Transverse colon (tissue), 4 donors: ENCODE results near the gene ZNF253. TPM values are rescaled to one million over a fixed set of nuclear protein-coding genes. Genes with fewer than 3 reads are reported as not detected.
"Not testable (repeated sequence)": the region's sequence is repeated elsewhere in the genome, so short reads cannot be mapped to it uniquely, and the experiment has no call there.

Experiments
- DNase-seq: peaks from one replicate; pipeline ENCODE4 v3.0.0-alpha.2; 2019
- H3K27ac ChIP-seq, 4 donors: fragments of 200-600 bp; sonication (generic); 2 replicates each; pipeline ENCODE4 v1.5.1; 2016 to 2018; ENCODE audit warnings: inconsistent platforms in 4 of 4
- H3K27me3 ChIP-seq: fragments of 200-600 bp; sonication (generic); 2 replicates; pipeline ENCODE4 v1.5.1; 2017; ENCODE audit warnings: inconsistent platforms
- H3K36me3 ChIP-seq, 4 donors: fragments of 200-600 bp; sonication (generic); 2 replicates each; pipeline ENCODE4 v1.5.1; 2017 to 2019; ENCODE audit warnings: inconsistent platforms in 4 of 4
- H3K4me1 ChIP-seq, 4 donors: fragments of 200-600 bp; sonication (generic); 2 replicates each; pipeline ENCODE4 v1.5.1; 2017 to 2020; ENCODE audit warnings: inconsistent platforms in 4 of 4
- H3K4me3 ChIP-seq, 4 donors: fragments of 200-600 bp; sonication (generic); 1 replicate in 1 of 4; 2 replicates in 3 of 4; pipeline versions ENCODE4 v1.5.1 to v1.6.1; 2017 to 2019; ENCODE audit warnings: inconsistent platforms in 4 of 4
- H3K9me3 ChIP-seq, 2 donors: fragments of 200-600 bp; sonication (generic); 2 replicates each; pipeline ENCODE4 v1.5.1; 2017 to 2019; ENCODE audit warnings: inconsistent platforms in 2 of 2
- EP300 ChIP-seq: sonication (generic); formaldehyde crosslinking; IDR thresholded peaks from one replicate; pipeline ENCODE4 v1.6.1; 2017; ENCODE audit warnings: antibody characterized with exemption, low read depth
- POLR2A ChIP-seq: fragments of 450-650 bp; IDR thresholded peaks from one replicate; pipeline ENCODE4 v1.6.1; 2016; ENCODE audit warnings: antibody characterized with exemption, mild to moderate bottlenecking, moderate library complexity
- POLR2AphosphoS5 ChIP-seq, 3 donors: sonication (generic); formaldehyde crosslinking; IDR thresholded peaks; one replicate each; pipeline ENCODE4 v1.6.1; 2016; ENCODE audit warnings: antibody characterized with exemption in 3 of 3
- WGBS, 2 donors: methylation state at CpG; one replicate each; pipeline ENCODE4 v1.1.5; 2018; ENCODE audit warnings: low coverage in 1 of 2; 5-methylcytosine and 5-hydroxymethylcytosine counted together
- in situ Hi-C, 4 donors: fragments of 200-750 bp; cut with MboI; loops; one replicate each; pipeline versions ENCODE4 v1.15.0 to v1.15.1; 2017; ENCODE audit warnings: low sequenced_read_pairs in 3 of 4, low pct_ligation_motif_present in 1 of 4, low pct_unique_long_range_greater_than_20kb in 1 of 4
- intact Hi-C: fragments of 100-400 bp; cut with DNase I; formaldehyde crosslinking; loops from one replicate; pipeline ENCODE4 v1.15.1; 2023; ENCODE audit warnings: low total_unique reads
- total RNA-seq, 4 donors: library from RNA; depleted of rRNA; stranded (reverse); fragments of >200 nt; gene quantifications; one replicate each; pipeline ENCODE4 v1.1.0, GENCODE V29; 2016
- TF ChIP-seq, protein P1 (sequence below), 5 experiments: fragments of 200-600 bp in 3 of 5; fragments of 450-650 bp in 2 of 5; sonication (generic) in 3 of 5; IDR thresholded peaks; 1 replicate in 2 of 5; 2 replicates in 3 of 5; pipeline ENCODE4 v1.5.1; 2016 to 2017; ENCODE audit warnings: antibody characterized with exemption in 5 of 5, inconsistent platforms in 3 of 5, mild to moderate bottlenecking in 2 of 5, moderate library complexity in 1 of 5

The ZNF253 gene
- total RNA-seq, 4 donors from 2014 or later = 3.7 to 41.6 (median 12.6) TPM

DNA sequence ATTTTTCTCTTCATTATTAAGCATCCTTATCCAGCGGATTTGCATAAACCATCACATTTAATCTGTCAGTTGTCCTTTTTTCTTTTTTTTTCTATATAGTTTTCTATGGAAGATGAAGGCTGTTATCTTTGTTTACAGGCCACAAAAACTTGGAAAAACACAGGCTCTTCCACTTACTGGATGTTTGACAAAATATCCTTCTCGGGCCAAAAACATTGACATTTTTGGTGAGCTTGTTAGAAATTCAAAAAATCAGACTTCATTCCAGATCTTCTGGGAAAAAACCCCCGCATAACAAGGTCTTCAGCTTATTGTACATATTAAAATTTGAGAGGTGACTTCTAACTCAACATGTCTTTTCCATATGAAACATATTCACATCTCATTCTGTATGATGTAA lies 48.9 kb downstream of the ZNF253 start:
- no peaks in the 10 kb centered on the region for H3K27me3 ChIP-seq
- 81 to 96% methylated on average over 3 of the region's 3 CpGs for WGBS, 2 donors
- H3K36me3 ChIP-seq = peaks cover 0 to 17% (median 7%) of the 10 kb centered on the region in 4 donors
- no peak overlapping the region for H3K27ac ChIP-seq
- TF ChIP-seq EP300 = no peak
- TF ChIP-seq, protein P1, sequence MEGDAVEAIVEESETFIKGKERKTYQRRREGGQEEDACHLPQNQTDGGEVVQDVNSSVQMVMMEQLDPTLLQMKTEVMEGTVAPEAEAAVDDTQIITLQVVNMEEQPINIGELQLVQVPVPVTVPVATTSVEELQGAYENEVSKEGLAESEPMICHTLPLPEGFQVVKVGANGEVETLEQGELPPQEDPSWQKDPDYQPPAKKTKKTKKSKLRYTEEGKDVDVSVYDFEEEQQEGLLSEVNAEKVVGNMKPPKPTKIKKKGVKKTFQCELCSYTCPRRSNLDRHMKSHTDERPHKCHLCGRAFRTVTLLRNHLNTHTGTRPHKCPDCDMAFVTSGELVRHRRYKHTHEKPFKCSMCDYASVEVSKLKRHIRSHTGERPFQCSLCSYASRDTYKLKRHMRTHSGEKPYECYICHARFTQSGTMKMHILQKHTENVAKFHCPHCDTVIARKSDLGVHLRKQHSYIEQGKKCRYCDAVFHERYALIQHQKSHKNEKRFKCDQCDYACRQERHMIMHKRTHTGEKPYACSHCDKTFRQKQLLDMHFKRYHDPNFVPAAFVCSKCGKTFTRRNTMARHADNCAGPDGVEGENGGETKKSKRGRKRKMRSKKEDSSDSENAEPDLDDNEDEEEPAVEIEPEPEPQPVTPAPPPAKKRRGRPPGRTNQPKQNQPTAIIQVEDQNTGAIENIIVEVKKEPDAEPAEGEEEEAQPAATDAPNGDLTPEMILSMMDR (IDR thresholded peaks at IDR 0.05) = no peak
- no peak for TF ChIP-seq POLR2AphosphoS5 (IDR thresholded peaks at IDR 0.05)
- no peak for TF ChIP-seq POLR2A
- no peak overlapping the region for H3K4me3 ChIP-seq
- intact Hi-C loops = loop anchor here (2.0 kb wide), 1 partner anchor 52 kb away; no protein-coding TSS in a partner anchor
- no peaks in the 10 kb centered on the region for H3K9me3 ChIP-seq
- in situ Hi-C loops = no loop called here
- DNase-seq = no peak
- no peaks in the 10 kb centered on the region for H3K4me1 ChIP-seq

DNA sequence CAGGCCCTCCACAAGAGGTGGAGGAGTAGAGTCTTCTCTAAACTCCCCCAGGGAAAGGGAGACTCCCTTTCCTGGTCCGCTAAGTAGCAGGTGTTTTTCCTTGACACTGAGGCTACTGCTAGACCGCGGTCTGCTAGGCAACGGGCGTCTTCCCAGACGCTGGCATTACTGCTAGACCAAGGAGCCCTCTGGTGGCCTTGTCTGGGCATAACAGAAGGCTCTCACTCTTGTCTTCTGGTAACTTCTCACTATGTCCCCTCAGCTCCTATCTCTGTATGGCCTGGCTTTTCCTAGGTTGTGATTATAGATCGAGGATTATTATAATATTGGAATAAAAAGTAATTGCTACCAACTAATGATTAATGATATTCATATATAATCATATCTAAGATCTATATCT lies 64.7 kb downstream of the ZNF253 start:
- H3K27me3 ChIP-seq, intact Hi-C loops, H3K27ac ChIP-seq, H3K4me1 ChIP-seq, H3K4me3 ChIP-seq, in situ Hi-C loops: not testable (repeated sequence)
- Histone ChIP-seq H3K36me3 (peaks cover 0 to 72% (median 14%) of the 10 kb centered on the region in 4 donors), H3K9me3 (peaks cover 43 to 44% of the 10 kb centered on the region in 2 donors)
- TF ChIP-seq, protein P1 (IDR thresholded peaks at IDR 0.05) = peak; percentile 19 to 43 (median 35)
- peak; percentile 23 for DNase-seq
- 67 to 80% methylated on average over 1 to 7 of the region's 7 CpGs for WGBS, 2 donors

DNA sequence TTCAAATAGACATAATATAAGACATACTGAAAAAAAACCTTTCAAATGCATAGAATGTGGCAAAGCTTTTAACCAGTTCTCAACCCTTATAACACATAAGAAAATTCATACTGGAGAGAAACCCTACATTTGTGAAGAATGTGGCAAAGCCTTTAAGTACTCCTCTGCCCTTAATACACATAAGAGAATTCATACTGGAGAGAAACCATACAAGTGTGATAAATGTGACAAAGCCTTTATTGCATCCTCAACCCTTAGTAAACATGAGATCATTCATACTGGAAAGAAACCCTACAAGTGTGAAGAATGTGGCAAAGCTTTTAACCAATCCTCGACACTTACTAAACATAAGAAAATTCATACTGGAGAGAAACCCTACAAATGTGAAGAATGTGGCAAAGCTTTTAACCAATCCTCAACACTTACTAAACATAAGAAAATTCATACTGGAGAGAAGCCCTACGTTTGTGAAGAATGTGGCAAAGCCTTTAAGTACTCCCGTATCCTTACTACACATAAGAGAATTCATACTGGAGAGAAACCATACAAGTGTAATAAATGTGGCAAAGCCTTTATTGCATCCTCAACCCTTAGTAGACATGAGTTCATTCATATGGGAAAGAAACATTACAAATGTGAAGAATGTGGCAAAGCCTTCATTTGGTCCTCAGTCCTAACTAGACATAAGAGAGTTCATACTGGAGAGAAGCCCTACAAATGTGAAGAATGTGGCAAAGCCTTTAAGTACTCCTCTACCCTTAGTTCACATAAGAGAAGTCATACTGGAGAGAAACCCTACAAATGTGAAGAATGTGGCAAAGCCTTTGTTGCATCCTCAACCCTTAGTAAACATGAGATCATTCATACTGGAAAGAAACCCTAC lies 68.0 kb downstream of the ZNF253 start:
- peaks cover 60 to 64% of the 10 kb centered on the region in 2 donors for H3K9me3 ChIP-seq
- H3K4me3 ChIP-seq, H3K27ac ChIP-seq, H3K4me1 ChIP-seq, H3K27me3 ChIP-seq, DNase-seq, in situ Hi-C loops, intact Hi-C loops: not testable (repeated sequence)
- WGBS, 2 donors = 87 to 96% methylated on average over 3 of the region's 3 CpGs
- peaks cover 0 to 41% (median 12%) of the 10 kb centered on the region in 4 donors for H3K36me3 ChIP-seq

DNA sequence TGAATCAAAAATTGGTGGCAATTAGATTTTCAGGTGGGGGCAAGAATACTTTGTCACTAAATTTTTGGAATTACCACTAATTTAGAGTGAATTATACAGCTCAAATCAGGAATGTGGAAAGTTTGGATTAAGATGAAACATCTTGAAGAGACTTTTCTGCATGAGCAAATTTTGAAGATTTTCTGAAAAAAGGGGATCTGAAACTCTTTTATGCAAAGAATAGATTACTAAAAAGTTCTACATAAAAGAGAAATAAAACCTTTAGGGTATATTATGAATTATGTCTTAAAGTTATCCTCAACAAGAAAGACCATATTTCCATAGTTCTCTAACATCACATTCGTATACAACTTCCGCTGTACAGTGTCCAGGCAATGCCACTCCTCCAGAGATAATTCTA lies 71.7 kb downstream of the ZNF253 start:
- Histone ChIP-seq H3K27me3 (no peaks in the 10 kb centered on the region), H3K36me3 (peaks cover 0 to 20% (median 9%) of the 10 kb centered on the region in 4 donors), H3K27ac (no peak overlapping the region), H3K9me3 (peaks cover 43 to 61% of the 10 kb centered on the region in 2 donors), H3K4me1 (no peaks in the 10 kb centered on the region), H3K4me3 (no peak overlapping the region)
- WGBS, 2 donors = 93 to 100% methylated on average over 2 of the region's 2 CpGs
- intact Hi-C loops (no loop called here), in situ Hi-C loops (no loop called here)
- no peak for DNase-seq
- TF ChIP-seq, protein P1 (IDR thresholded peaks at IDR 0.05) = no peak
- no peak for TF ChIP-seq POLR2AphosphoS5 (IDR thresholded peaks at IDR 0.05)
- no peak for TF ChIP-seq POLR2A
- TF ChIP-seq EP300 = no peak
